Measurements from ENCODE around the gene PCED1B.
A peak's percentile ranks its signal among the peaks of the same experiment; 100 is the strongest.

PCED1B gene

DNA sequence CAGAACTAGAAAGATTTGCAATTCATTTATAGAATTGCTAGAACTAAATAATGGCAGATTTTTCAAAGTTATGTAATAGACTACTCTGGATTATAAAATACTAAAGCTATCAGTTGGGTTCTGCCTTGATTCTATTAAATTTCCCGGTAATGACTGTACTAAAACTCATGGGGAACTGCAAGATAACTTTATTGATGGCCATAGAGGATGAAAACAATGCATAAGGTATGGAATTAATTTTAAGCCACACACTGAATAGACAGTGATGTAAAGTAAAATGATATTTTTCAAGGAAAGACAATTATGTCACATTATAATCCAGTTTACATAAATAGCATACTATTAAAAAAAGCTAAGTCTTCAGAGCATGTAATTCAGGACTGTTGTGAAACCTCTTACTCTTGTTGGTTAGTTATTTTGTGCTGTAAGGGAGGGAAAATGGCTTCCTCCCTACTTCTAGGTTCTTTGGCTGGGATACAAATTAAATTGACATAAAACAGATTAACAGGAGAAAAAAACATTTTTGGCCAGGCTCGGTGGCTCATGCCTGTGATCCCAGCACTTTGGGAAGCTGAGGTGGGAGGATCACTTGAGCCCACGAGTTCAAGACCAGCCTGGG is 134.7 kb downstream of the PCED1B start:
- DNase-seq: no peak

DNA sequence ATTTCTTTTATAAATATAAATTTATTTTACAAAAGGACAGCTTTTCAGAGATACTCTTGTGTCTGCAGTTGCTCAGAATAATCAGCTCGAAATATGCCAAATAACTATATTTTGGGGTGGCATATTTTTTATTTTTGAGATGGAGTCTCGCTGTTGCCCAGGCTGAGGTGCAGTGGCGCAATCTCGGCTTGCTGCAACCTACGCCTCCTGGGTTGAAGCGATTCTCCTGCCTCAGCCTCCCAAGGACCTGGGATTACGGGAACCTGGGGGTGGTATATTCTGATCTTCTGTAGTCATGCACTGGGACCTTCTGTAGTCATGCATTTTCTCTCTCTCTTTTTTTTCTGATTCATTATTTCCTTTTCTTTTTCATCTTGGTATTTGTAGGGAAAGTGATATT is 135.3 kb downstream of the PCED1B start:
- no peak for DNase-seq

DNA sequence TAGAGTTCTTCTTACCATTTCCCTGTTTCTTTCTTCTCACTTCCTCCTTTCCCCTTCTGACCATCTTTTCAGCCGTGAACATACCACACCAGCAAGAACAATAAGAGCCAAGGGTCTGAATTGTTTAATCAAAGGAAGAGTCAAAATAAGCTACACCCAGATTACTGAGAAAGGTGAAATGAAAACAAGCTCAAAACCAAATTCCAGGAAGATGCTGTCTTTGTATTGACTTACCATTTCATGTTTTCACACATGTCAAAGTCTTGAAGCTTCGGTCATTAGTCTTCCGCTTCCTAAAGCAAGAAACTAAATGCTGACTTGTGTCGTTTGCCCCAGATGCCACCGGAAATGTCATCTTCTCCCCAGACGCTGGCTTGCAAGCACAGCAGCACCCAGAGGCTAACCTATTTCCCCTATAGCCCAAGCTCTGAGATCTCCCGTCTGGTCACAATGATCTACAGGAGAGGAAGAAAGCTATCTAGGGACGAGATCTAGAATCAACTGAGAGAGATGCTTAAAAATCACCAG is 136.8 kb downstream of the PCED1B start:
- DNase-seq: peak; percentile 85

DNA sequence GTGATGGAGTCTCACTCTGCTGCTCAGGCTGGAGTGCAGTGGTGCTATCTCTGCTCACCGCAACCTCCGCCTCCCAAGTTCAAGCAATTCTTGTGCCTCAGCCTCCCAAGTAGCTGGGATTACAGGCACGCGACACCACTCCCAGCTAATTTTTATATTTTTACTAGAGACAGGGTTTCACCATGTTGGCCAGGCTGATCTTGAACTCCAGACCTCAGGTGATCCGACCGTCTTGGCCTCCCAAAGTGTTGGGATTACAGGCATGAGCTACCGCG is 138.1 kb downstream of the PCED1B start:
- peak; percentile 42 for DNase-seq

DNA sequence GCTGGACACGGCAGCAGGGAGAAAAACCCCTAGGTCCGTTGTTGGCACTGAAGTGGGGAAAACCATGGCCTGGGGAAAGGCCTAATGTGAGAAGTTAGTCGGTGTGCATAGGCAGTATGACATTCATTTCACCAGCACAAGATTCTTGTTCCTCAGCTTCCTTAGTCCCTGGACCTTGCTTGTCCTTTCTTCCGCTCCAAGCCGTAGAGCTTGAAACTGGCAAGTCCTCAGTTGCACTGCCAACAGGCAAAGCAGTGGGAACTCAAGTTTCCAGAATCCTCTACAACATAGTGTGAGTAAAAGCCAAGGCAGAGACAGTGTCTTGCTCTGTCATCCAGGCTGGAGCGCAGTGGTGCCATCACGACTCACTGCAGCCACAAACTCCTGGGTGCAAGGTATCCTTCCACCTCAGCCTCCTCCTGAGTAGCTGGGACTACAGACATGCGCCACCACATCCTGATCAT is 138.8 kb downstream of the PCED1B start:
- peak; percentile 52 for DNase-seq

DNA sequence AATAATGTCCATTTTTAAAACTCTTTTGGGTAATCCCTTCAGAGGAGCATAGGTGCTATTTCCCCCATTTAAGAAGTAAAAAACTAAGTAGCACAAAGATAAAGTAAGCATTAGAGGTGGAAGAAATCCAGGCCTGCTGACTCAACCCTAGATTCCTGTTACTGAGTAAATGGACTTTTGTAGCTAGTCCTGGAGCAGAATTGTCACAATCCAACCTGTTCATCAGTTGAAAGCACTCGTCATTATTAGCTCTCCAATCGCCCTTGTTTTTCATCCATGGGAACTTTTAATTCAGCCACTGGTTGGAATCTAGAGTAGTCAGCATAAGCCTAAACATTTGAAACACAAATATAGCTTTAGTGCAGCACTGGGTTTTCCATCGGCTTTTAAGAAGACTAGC is 139.8 kb downstream of the PCED1B start:
- DNase-seq: no peak

DNA sequence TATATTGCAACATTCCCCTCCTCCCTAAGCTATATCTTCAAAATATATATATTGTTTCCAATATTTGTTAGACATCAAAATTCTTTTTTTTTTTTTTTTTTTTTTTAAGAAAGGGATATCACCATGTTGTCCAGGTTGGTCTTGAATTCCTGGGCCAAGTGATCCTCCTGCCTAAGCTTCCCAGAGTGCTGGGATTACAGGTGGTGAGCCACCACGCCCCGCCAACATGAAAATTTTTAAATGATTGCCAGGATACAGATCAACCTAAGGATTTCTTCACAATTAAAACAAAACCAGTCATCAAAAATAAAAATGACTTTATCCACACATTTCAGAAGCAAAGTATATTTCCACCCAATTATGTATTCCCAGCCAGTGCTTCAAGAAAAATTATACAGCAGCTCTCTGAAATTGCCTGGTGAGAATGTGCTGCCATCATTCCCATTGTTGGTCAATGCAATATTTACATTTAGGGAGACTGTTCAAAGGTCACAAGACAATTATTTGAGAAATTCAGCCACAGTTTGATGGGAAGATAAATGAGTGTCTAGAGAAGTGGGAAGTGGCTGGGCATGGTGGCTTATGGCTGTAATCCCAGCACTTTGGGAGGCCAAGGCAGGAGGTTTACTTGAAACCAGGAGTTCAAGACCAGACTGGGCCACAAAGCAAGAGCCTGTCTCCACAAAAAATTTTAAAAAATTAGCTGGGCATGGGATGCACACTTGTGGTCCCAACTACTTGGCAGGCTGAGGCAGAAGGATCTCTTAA is 142.0 kb downstream of the PCED1B start:
- no peak for DNase-seq

DNA sequence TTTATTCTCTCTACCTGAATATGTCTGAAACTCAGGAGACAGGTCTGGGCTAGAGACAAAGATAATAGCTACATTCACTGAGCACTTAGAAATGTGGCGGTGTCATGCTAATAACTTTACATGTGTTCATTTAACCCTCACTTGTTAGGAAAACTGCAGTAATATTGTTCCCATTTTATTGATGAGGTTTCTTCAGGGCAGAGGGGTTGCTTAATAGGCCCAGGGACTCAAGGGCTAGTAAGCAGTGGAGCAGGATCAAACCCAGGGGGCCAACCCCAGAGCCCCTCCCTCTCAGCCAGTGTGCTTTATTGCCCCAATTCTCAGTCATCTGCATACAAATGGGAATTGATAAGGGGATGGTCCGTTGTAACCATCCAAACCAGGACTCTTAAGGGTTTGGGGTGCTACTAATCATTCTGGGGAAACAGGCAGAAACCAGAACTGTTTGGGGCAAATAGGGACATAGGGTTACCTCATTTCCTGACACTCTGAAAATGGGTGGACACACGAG is 143.2 kb downstream of the PCED1B start:
- DNase-seq: no peak

DNA sequence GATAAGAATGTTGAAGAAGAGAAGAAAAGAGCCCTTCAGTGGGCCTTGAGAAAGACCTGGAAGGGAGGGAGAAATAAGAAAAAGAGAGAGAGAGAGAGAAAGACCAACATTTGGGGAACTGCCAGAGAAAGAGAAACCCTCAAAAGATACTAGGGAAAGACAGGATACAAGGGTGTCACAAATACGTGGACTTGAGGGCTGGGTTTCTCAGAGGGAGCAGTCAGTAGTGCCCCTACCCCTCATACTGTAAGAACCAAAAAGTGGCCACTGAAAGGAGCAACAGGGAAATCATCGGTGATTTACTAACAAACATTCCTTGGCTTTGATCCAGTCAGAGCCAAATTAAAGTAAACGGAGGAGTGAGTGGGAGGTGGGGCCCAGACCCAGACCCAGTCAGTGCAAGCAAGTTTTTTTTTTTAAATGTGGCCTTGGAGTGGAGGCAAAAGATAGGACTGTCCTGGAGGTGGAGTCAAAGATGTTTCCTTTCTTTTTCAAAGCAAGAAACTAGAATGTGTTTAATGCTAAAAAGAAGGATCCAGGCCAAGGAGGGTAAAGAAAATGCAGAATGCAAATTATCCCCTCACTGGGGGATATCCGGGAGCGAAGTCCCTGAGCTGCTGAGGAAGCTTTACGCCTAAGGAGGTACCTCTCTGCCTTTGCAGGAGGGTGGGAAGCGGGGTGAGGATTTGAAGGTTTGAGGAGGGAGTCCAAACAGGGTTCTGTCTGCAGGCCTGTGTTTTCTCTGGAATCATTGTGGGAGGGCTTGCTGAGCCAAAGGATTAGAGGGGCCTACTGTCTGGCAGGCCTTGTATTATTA is 143.8 kb downstream of the PCED1B start:
- no peak for DNase-seq

DNA sequence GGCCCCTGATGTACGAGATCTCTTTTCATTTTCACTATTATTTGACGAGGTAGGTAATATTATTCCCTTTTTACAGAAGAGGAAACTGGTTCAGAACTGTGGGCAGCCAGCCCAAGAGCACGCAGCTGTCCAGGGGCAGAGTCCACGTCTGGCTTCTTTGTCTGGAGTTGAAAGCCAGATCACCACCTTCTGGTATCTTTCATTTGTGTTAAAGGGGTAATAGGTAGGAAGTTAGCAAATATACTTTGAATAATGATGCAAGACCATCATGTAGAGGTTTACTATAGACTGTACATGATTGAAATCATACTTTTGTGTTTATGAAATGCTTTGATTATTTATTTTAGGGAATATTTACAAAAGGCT is 144.4 kb downstream of the PCED1B start:
- DNase-seq: no peak

DNA sequence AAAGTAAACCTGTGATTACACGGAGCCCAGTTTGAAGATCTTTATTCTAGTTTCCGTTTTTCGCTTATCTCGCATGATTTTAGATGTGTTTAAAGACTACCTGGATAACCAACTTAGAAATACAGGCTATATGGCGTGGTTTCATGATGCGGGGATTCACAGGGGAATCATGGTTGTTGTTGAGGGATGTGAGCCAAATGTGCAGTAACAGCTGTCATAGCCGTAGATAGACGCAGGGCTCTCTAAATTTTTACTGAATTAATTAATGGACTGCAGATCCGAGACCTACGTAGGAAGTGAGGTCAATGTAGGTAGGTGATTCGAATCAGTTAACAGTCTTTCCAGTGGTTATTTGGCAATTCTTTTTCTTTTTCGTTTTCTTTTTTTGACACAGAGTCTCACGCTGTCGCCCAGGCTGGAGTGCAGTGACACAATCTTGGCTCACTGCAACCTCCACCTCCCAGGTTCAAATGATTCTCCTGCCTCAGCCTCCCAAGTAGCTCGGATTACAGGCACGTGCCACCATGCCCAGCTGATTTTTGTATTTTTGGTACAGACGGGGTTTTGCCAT is 145.2 kb downstream of the PCED1B start:
- no peak for DNase-seq

DNA sequence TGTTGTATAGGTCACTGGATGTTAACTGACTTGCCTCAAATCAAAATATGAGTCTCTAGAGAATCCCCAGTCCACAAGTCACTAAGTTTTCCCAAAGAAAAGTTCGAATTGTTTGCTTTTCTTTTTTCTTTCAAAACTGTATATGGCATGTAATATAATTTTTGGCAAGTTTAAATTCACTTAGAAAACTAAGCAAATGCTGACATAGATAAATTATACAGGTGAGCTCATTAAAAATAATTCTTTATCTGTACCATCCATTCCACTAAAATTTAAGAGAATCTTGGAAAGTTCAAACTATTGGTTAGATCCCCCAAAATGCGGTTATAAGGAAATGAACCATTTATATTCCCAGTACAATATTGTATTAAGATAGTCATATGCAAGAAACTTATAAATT is 145.9 kb downstream of the PCED1B start:
- DNase-seq: no peak

DNA sequence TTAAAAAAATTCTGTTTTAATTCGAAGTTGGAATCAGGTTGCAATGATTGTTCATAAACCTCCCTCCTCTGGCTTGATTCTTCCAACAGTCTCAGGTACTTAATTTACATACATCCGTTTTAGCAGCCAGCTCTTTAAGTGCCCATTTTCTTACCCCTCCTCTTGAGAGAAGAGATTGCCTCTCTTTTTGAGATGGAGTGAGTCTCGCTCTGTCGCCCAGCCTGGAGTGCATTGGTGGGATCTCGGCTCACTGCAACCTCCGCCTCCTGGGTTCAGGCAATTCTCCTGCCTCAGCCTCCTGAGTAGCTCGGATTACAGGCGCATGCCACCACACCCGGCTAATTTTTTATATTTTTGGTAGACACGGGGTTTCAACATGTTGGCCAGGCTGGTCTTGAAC is 146.8 kb downstream of the PCED1B start:
- DNase-seq: no peak

DNA sequence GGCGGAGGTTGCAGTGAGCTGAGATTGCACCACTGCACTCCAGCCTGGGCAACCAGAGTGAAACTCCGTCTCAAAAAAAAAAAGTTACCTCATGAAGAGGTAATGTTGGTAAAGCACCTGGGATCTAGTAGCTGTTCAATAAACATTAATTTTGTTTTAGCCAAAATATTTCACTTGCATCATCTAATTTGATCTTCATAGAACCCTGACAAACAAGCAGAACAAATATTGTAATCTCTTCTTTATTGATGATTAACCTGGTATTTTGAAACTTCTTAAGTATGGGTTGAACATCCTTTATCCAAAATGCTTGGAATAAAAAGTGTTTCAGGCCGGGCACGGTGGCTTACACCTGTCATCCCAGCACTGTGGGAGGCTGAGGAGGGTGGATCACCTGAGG is 149.4 kb downstream of the PCED1B start:
- DNase-seq: no peak

DNA sequence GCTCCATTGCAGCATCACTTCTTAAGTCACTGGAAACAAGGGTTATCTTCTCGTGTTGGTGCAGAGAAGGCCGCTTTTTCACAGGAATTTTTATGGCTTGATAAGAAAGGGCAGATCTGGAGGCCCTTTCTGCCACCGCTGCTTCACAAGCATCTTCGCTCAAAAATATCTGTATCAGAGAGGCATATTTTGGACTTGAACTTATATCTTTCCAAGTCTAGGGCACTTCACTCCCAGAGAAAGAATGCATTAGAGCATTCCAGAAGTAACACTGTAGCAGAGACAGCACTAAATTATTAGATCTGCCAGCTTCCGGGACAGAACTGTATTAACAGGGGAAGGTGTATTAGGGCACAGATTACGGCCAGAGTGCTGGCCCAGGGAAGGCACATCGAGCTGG is 152.0 kb downstream of the PCED1B start:
- no peak for DNase-seq

DNA sequence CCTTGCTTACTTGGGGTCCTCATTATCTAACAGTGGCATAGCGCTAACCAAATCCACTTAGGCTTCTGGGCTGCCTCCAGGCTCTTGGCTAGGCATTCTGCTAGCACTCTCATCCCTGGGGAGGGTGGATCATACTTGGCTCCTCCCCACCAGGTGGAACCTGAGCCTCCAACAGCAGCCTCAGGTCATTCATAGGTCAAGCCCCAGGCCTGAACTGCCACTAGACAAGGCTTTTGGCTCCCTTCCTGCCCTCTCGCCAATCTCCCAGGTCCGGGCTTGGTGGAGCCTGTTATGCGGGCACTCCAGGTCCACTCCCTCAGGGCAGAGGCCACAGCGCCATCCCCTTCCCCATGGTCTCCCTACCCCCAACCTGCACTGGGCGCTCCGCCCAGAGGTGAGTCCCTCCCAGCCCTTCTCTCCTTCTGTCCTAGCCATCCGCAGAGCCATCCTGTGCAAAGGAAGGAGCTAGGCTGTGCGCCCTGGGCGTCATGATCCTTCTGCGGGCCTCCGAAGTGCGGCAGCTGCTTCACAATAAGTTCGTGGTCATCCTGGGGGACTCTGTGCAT is 155.2 kb downstream of the PCED1B start:
- no peak for DNase-seq

DNA sequence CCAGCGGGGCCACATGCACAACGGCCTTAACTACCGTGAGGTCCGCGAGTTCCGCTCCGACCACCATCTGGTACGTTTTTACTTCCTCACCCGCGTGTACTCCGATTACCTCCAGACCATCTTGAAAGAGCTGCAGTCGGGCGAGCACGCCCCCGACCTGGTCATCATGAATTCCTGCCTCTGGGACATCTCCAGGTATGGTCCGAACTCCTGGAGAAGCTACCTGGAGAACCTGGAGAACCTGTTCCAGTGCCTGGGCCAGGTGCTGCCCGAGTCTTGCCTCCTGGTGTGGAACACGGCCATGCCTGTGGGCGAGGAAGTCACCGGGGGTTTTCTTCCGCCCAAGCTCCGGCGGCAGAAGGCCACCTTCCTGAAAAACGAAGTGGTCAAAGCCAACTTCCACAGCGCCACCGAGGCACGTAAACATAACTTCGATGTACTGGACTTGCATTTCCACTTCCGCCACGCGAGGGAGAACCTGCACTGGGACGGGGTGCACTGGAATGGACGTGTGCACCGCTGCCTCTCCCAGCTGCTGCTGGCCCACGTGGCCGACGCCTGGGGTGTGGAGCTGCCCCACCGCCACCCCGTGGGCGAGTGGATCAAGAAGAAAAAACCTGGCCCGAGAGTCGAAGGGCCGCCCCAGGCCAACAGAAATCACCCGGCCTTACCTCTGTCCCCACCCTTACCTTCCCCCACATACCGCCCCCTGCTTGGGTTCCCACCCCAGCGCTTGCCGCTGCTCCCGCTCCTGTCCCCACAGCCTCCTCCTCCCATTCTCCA is 156.0 kb downstream of the PCED1B start:
- DNase-seq: no peak

DNA sequence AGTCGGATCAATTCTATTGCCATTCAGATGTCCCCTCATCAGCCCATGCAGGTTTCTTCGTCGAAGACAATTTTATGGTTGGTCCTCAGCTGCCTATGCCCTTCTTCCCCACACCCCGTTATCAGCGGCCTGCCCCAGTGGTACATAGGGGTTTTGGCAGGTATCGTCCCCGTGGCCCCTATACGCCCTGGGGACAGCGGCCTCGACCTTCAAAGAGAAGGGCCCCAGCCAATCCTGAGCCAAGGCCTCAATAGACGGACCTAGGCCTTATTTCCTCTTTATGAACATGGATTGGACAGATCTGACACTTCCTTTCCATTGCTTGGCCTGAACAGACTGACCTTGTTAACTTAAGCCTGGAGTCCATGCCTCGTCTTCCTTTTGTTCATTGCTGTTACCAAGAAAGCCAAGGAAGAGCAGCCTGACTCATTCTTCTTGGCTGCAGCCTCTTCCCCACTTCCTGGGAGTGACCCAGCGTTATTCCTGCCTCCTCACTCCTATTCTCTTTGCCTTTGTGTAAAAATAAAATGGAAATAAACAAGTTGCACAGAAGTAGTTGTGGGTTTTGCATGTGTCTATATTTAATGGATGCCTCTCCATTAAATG is 156.8 kb downstream of the PCED1B start:
- DNase-seq: no peak

DNA sequence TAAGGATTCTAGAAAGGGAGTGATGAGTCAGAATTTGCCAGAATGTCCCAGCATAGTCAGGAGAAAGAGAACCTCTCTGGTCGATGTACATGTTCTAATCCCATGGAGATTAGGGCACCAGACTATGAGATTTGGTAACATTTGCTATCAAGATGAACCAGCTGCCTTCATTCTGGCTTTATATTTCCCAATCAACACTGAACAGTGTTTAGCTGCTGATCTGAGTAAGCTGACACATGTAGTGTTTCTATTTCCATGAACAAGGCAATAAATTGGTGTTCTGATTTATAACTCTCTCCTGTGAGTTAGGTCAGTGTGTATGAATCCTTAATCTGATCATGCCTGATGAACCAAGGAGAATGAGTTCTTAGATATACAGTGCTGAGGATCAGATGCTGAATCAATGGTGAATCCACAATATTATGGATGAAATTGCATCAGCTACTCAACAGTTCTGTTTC is 158.4 kb downstream of the PCED1B start:
- no peak for DNase-seq

DNA sequence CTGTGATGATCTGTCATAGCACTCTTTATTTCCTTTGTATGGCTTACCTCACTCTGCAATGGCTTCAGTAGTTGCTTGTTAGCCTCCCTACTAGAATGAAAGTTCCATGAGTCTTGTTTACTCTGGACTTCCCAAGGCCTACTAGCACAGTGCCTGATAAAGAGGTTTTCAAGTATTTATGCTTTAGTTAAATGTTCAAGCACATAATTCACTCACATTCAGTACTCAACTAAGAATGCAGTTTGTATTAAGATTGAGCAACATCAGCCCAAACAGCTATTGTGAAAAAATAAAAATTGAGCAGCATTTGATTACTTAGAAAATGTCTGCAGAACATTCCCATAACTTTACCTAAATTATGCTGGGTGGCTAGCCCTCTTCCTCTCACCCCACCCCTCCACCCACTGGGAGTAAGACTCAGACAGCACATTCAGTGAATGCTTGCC is 159.3 kb downstream of the PCED1B start:
- DNase-seq: no peak

DNA sequence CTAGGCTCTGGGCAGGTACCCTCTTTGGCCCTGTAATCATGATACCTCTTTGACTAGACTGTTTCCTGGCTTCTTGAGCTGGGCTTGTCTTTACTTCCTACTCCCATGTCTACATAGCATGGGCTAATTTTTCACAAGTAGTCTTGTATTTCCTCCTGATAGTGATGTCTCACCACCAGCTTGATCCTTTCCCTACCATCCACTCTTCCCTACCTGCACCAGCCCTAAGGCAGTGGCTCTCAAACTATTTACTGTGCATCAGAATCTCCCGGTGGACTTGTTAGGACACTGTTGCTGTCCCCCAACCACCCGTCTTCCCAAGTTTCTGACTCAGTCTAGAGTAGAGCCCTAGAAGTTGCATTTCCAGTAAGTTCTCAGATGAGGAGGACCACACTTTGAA is 163.0 kb downstream of the PCED1B start:
- DNase-seq: no peak

DNA sequence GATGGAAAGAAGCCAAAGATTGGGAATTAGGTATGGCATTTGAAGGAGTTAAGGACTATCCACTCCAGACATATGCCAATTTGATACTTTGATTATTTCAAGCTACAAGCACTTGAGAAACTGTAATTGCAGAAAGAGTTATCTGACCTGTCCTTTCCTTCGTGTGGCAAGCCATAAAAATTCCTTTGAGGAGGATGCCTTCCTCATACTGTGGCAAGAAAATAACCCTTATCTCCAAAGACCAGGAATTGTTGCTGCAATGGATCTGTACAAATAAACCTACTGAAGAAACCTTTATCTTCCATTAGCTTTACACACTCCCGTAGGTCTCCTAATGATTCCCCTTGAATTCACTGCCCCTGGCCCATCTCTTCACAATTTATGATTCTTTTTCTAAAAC is 165.4 kb downstream of the PCED1B start:
- DNase-seq: no peak
